ENCODE results near the gene ZBTB4. TPM values are rescaled to one million over a fixed set of nuclear protein-coding genes. Genes with fewer than 3 reads are reported as not detected.
A peak's percentile ranks its signal among the peaks of the same experiment; 100 is the strongest.

Gene ZBTB4
- total RNA-seq, 1 donor: 36.2 TPM

DNA sequence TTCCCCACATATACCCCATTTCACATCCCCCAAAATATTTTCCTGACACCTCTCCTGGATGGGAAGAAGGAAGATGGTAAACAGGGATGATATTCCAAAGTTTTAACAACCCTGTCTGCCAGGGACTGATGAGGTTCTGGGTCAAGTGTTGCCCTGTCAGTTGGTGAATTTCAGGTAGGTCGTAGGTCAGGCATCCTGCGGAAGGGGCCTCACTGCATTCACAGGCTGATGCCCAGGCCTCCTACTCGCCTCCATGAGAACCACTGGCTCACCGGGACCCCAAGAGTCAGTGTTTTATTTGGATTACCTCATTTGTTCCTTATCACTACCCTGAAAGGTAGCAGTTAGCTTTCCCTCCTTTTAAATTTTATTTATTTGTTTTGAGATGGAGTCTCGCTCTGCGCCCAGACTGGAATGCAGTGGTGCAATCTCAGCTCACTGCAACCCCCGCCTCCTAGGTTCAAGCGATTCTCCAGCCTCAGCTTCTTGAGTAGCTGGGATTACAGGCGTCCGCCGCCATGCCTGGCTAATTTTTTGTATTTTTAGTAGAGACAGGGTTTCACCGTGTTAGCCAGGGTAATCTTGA is 10.5 kb downstream of the ZBTB4 start:
- Histone ChIP-seq H3K9me3 (ENCODE audit: low read depth, low read length) (no peaks in the 10 kb centered on the region), H3K36me3 (ENCODE audit: insufficient read depth, low read length) (peaks cover 17% of the 10 kb centered on the region), H4K20me1 (ENCODE audit: insufficient read depth, low read length) (peaks cover 53% of the 10 kb centered on the region), H3K27ac (ENCODE audit: low read depth, low read length) (no peak overlapping the region), H3K4me3 (ENCODE audit: insufficient read depth, low read length) (no peak overlapping the region), H2AFZ (ENCODE audit: low read length) (no peak overlapping the region), H3K27me3 (ENCODE audit: insufficient read depth, low read length) (no peaks in the 10 kb centered on the region), H3K79me2 (ENCODE audit: insufficient read depth, low read length) (peaks cover 78% of the 10 kb centered on the region), H3K4me2 (ENCODE audit: insufficient read depth, low read length) (no peak overlapping the region), H3K4me1 (ENCODE audit: insufficient read depth, low read length) (peaks cover 10% of the 10 kb centered on the region)
- no peak for DNase-seq (ENCODE audit: insufficient read length, low spot score, missing footprints)
- TF ChIP-seq, protein P1, sequence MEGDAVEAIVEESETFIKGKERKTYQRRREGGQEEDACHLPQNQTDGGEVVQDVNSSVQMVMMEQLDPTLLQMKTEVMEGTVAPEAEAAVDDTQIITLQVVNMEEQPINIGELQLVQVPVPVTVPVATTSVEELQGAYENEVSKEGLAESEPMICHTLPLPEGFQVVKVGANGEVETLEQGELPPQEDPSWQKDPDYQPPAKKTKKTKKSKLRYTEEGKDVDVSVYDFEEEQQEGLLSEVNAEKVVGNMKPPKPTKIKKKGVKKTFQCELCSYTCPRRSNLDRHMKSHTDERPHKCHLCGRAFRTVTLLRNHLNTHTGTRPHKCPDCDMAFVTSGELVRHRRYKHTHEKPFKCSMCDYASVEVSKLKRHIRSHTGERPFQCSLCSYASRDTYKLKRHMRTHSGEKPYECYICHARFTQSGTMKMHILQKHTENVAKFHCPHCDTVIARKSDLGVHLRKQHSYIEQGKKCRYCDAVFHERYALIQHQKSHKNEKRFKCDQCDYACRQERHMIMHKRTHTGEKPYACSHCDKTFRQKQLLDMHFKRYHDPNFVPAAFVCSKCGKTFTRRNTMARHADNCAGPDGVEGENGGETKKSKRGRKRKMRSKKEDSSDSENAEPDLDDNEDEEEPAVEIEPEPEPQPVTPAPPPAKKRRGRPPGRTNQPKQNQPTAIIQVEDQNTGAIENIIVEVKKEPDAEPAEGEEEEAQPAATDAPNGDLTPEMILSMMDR (IDR thresholded peaks at IDR 0.05; ENCODE audit: extremely low read depth, low read depth, low read length): no peak

DNA sequence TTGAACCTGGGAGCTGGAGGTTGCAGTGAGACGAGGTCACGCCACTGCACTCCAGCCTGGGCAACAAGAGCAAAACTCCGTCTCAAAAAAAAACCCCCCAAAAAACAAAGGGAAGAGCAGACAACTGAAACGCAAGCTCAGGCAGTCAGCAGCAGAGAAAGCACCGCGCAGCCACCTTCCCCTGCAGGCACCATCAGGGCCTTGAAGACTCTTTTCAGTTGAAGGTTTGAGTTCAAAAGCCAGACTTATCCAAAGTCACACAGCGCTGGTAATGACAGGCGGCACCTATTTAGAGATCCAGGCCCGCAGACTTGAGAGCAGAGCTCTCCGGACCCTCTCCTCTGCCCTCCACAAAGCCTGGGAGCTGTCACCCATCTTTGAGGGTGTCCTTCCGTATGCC is 11.1 kb downstream of the ZBTB4 start:
- Histone ChIP-seq H3K4me2 (ENCODE audit: insufficient read depth, low read length) (no peak overlapping the region), H3K4me3 (ENCODE audit: insufficient read depth, low read length) (no peak overlapping the region), H3K27me3 (ENCODE audit: insufficient read depth, low read length) (no peaks in the 10 kb centered on the region), H2AFZ (ENCODE audit: low read length) (no peak overlapping the region), H3K9me3 (ENCODE audit: low read depth, low read length) (no peaks in the 10 kb centered on the region), H4K20me1 (ENCODE audit: insufficient read depth, low read length) (peaks cover 48% of the 10 kb centered on the region), H3K4me1 (ENCODE audit: insufficient read depth, low read length) (peaks cover 10% of the 10 kb centered on the region), H3K27ac (ENCODE audit: low read depth, low read length) (no peak overlapping the region), H3K79me2 (ENCODE audit: insufficient read depth, low read length) (peaks cover 75% of the 10 kb centered on the region), H3K36me3 (ENCODE audit: insufficient read depth, low read length) (peaks cover 19% of the 10 kb centered on the region)
- peak; percentile 55 for DNase-seq (ENCODE audit: insufficient read length, low spot score, missing footprints)
- TF ChIP-seq, protein P1 (IDR thresholded peaks at IDR 0.05; ENCODE audit: extremely low read depth, low read depth, low read length): no peak

DNA sequence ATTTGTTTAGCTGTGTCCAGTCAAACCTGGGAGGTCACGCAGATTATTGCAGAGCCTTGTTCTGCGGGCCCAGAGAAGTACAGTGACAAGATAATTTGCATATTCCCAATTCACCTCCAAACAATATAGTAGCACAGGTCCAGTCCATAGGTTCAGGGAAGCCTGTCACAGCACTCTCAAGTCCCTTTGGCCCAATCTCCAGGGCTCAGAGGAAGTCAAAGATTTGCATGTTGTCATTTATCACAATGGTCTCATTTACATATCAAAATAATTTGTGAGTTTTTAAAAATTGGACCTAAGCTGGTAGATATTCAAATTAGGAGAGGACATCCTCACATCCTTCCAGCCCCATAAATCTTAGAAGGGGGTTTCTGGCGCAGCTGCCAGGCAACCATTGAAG is 11.9 kb downstream of the ZBTB4 start:
- TF ChIP-seq, protein P1 (IDR thresholded peaks at IDR 0.05; ENCODE audit: extremely low read depth, low read depth, low read length): no peak
- no peak overlapping the region for H2AFZ ChIP-seq (ENCODE audit: low read length)
- H4K20me1 ChIP-seq (ENCODE audit: insufficient read depth, low read length): peaks cover 48% of the 10 kb centered on the region
- no peaks in the 10 kb centered on the region for H3K9me3 ChIP-seq (ENCODE audit: low read depth, low read length)
- H3K4me1 ChIP-seq (ENCODE audit: insufficient read depth, low read length): peaks cover 10% of the 10 kb centered on the region
- no peak overlapping the region for H3K4me2 ChIP-seq (ENCODE audit: insufficient read depth, low read length)
- peak; percentile 62 for DNase-seq (ENCODE audit: insufficient read length, low spot score, missing footprints)
- H3K4me3 ChIP-seq (ENCODE audit: insufficient read depth, low read length): no peak overlapping the region
- H3K36me3 ChIP-seq (ENCODE audit: insufficient read depth, low read length): peaks cover 27% of the 10 kb centered on the region
- no peaks in the 10 kb centered on the region for H3K27me3 ChIP-seq (ENCODE audit: insufficient read depth, low read length)
- peak overlapping the region; percentile 48 for H3K27ac ChIP-seq (ENCODE audit: low read depth, low read length)
- peaks cover 69% of the 10 kb centered on the region for H3K79me2 ChIP-seq (ENCODE audit: insufficient read depth, low read length)

DNA sequence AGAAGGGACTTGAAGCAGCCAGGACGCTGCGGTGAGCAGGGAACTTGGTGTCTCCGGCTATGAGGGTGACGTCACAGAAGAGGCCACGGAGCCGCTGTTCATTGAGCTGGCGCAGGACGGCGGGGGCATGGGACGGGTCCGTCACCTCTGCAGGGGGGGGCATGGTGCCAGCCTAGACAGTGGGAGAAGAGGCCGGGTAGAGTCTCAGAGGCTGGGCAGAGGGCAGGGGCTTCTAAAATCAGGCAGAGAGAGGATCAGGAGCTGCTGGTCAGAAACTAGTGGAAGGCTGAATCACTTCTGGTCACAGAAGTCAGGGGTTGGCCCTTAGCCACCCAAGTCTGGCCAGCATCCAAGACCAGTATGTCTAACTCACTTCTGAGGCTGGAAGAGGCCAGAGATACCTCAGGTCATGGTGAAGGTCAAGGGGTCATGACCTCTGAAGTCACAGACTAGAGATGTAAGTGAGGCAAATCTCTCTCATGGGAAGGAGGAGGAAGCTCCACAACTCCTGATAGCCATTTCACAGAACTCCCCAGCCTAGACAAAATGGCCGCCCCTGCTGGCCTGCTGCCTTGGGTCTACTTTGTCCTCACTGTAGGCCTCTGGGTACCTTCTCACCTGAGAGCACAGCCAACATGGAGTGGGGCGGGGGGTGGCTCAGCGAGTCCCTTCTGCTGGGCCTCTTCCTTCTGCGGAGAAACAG is 12.6 kb downstream of the ZBTB4 start:
- peak overlapping the region; percentile 23 for H3K4me2 ChIP-seq (ENCODE audit: insufficient read depth, low read length)
- H3K27me3 ChIP-seq (ENCODE audit: insufficient read depth, low read length): no peaks in the 10 kb centered on the region
- H3K79me2 ChIP-seq (ENCODE audit: insufficient read depth, low read length): peaks cover 62% of the 10 kb centered on the region
- no peak overlapping the region for H3K4me3 ChIP-seq (ENCODE audit: insufficient read depth, low read length)
- no peaks in the 10 kb centered on the region for H3K9me3 ChIP-seq (ENCODE audit: low read depth, low read length)
- no peak overlapping the region for H2AFZ ChIP-seq (ENCODE audit: low read length)
- TF ChIP-seq, protein P1 (IDR thresholded peaks at IDR 0.05; ENCODE audit: extremely low read depth, low read depth, low read length): no peak
- peaks cover 45% of the 10 kb centered on the region for H4K20me1 ChIP-seq (ENCODE audit: insufficient read depth, low read length)
- peak; percentile 97 for DNase-seq (ENCODE audit: insufficient read length, low spot score, missing footprints)
- H3K27ac ChIP-seq (ENCODE audit: low read depth, low read length): peak overlapping the region; percentile 48
- H3K36me3 ChIP-seq (ENCODE audit: insufficient read depth, low read length): peaks cover 30% of the 10 kb centered on the region
- H3K4me1 ChIP-seq (ENCODE audit: insufficient read depth, low read length): peaks cover 10% of the 10 kb centered on the region
